ENCODE measurements around the gene ST7.

ST7 gene

DNA sequence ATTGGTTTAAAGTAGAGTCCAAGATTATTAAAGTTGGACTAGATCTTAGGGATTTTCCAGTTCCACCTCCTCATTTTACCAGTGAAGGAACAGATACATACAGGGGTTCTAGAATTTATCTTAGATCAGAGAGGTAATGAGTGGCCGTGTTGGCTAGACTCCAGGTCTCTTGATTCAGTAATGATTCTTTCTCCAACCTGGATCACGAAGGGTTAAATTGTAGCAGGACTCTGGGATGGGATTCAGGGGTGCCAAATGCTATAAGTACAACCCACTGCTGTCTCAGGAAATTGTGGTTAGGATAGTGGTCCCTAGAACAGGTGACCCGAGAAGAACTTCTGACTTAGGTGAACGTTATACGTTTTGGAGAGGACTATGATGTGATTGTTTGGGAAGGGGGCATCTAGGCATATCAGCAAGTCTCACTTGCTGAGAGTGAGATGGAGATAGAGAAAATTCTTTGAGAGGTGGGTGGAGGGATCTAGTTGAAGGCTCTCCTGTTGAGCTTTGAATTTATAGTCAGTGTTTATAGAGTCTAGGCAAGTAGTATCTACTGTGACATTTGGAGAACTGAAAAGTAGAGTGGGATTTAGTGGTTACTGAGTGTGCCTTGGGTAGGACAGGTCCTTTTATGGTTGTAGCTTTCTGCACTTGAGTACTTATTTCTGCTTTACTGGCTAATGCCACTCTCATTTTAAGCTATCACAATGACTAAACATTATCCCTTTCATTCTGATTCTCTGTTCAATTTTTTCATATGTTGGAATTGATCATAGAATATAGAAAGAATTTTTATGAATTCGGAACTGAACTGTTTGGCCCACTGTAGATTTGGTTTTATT lies 58.3 kb downstream of the ST7 start:
- TF ChIP-seq, protein P1, sequence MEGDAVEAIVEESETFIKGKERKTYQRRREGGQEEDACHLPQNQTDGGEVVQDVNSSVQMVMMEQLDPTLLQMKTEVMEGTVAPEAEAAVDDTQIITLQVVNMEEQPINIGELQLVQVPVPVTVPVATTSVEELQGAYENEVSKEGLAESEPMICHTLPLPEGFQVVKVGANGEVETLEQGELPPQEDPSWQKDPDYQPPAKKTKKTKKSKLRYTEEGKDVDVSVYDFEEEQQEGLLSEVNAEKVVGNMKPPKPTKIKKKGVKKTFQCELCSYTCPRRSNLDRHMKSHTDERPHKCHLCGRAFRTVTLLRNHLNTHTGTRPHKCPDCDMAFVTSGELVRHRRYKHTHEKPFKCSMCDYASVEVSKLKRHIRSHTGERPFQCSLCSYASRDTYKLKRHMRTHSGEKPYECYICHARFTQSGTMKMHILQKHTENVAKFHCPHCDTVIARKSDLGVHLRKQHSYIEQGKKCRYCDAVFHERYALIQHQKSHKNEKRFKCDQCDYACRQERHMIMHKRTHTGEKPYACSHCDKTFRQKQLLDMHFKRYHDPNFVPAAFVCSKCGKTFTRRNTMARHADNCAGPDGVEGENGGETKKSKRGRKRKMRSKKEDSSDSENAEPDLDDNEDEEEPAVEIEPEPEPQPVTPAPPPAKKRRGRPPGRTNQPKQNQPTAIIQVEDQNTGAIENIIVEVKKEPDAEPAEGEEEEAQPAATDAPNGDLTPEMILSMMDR (IDR thresholded peaks at IDR 0.05; ENCODE audit: borderline replicate concordance, control extremely low read depth, extremely low read depth, insufficient read depth, missing control alignments), result no peak
- DNase-seq (ENCODE audit: low spot score), result peak; percentile 38
- in situ Hi-C loops (cut with MboI; ENCODE audit: low sequenced_read_pairs, unreplicated experiment), result no loop called here

DNA sequence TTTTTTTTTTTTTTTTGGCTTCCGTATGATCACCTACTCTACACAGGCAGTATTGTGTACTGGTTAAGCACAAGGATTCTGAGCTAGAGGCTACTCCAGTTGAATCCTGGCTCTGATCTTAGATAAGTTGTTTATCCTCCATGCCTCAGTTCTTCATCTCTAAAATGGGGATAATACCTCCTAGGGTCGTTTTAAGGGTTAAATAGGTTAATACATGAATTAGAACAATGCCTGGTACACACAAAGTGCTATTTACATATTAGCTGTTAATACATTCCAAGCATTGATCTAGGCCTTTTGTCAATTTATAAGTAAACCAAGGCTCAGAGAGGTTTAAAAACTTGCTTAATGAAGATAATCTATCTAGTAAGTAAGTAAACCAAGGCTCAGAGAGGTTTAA lies 59.0 kb downstream of the ST7 start:
- in situ Hi-C loops (cut with MboI; ENCODE audit: low sequenced_read_pairs, unreplicated experiment), result no loop called here
- no peak for DNase-seq (ENCODE audit: low spot score)
- TF ChIP-seq, protein P1 (IDR thresholded peaks at IDR 0.05; ENCODE audit: borderline replicate concordance, control extremely low read depth, extremely low read depth, insufficient read depth, missing control alignments), result no peak

DNA sequence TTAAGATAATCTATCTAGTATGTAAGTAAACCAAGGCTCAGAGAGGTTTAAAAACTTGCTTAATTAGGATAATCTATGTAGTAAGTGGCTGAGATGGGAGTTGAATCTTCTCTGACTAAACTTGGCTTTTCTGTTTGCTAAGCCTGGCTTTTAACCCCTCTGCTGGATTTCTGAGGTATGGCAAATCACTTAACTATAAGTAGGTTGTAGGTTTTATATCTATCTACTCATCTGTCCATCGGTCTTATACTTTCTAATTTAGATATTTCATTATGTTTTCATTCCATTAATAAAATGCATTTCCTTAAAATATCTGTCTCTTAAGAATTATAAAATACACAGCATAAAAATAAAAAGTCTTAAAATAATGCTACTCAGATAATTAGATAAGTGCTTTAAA lies 59.4 kb downstream of the ST7 start:
- TF ChIP-seq, protein P1 (IDR thresholded peaks at IDR 0.05; ENCODE audit: borderline replicate concordance, control extremely low read depth, extremely low read depth, insufficient read depth, missing control alignments), result peak; percentile 44
- in situ Hi-C loops (cut with MboI; ENCODE audit: low sequenced_read_pairs, unreplicated experiment), result no loop called here
- DNase-seq (ENCODE audit: low spot score), result no peak

DNA sequence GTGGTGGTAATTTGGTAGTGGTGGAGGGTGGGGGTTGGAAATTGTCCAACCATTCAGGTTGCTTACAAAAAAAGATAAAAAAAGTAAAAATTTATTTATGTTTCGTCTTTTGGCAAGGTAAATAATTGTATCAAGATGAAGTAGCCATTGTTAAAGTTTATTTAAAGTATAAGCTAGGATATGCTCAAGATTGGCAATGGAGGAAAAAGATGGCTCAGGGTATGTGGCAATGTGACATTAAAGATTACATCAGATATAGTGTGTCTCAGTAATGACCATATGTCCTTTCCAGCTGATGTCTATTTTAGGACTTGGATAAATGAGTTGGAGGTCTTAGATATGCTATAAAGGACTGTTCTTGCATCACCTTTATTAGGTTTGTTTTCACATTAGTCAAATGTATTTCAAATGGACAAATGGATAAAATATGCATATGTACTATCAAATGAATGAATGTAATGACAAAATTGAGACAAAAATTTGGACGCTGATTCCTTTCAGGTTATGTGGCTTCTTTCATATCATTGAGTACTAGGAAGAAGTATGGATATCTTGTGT lies 60.9 kb downstream of the ST7 start:
- DNase-seq (ENCODE audit: low spot score), result no peak
- TF ChIP-seq, protein P1 (IDR thresholded peaks at IDR 0.05; ENCODE audit: borderline replicate concordance, control extremely low read depth, extremely low read depth, insufficient read depth, missing control alignments), result no peak
- in situ Hi-C loops (cut with MboI; ENCODE audit: low sequenced_read_pairs, unreplicated experiment), result no loop called here

DNA sequence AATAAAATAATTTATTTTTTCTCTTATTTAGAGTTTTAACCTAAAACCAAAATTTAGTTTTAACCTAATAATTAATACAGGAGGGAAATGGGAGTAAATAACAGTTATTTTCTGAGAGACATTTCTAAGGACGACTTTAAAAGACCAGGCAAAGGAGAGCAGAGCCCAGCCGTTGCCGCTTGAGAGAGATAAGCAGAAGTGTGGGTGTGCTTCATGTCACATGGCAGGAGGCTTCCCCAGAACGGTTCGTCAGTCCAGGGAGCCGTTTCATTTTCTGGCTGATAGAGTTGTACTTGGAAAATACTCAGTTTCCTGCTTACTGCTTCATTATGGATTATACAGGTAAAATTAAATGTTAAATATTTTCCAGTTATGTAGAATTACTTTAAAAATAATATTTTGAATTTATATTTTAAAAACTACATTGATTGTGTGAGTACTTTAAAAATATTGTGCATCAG lies 61.4 kb downstream of the ST7 start:
- in situ Hi-C loops (cut with MboI; ENCODE audit: low sequenced_read_pairs, unreplicated experiment), result no loop called here
- TF ChIP-seq, protein P1 (IDR thresholded peaks at IDR 0.05; ENCODE audit: borderline replicate concordance, control extremely low read depth, extremely low read depth, insufficient read depth, missing control alignments), result no peak
- no peak for DNase-seq (ENCODE audit: low spot score)

DNA sequence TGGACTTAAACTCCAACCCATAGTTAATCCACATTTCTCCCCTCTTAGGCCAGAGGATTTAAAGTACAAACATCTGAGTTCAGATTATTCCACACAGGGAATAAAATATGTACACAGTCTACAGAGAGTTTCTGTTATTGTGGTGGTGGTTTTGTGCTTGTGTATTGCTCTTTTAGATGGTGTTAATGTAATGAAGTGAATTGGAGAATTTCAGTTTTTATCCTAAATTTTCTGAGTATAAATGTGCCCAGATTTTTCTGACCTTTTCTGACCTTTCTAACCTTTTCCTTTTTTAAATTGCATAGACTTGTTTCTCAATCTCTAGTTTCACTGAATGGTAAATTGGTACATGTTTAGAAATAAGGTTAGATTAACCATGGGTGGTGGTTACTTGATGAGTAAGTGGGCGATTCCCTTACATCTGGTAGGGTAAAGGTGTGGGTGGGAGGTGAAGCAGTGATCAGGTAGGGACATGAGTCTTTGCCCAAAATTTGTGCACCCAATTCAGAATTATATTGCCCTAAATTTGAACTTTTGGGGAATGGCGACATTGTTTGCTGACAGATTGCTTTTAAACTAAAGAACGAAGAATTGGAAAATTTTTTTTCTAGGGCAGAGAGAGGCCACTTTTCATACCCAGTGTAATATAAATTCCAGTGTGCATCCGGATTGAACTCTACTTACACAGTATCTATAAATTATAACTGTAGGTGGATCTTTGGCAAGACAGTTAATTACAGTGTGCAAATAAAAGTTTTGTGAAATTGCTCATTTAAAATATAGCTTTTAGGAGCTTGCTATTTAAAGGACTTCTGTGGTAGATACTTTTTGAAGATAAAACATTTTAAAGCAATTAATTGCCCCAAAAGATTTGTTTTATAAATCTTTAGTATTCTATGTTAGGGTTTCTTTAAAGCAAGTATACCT lies 62.2 kb downstream of the ST7 start:
- in situ Hi-C loops (cut with MboI; ENCODE audit: low sequenced_read_pairs, unreplicated experiment), result no loop called here
- no peak for DNase-seq (ENCODE audit: low spot score)
- TF ChIP-seq, protein P1 (IDR thresholded peaks at IDR 0.05; ENCODE audit: borderline replicate concordance, control extremely low read depth, extremely low read depth, insufficient read depth, missing control alignments), result no peak
